SK-N-SH (cell line): ENCODE measurements around the gene GGT5. TPM values are rescaled to one million over a fixed set of nuclear protein-coding genes. Genes with fewer than 3 reads are reported as not detected.
"Not testable (repeated sequence)": the region's sequence is repeated elsewhere in the genome, so short reads cannot be mapped to it uniquely, and the experiment has no call there.

Source experiments
- CTCF ChIA-PET: fragments of 300-600, 350-600 bp; formaldehyde crosslinking; extraction: SDS; loops from one replicate; lab custom pipeline; 2021; lab: Yijun Ruan, JAX
- POLR2A ChIA-PET: fragments of 350-600 bp; sonication (Branson Sonifier 250); formaldehyde crosslinking; extraction: SDS; loops from one replicate; lab custom pipeline; 2020; ENCODE audit warnings: antibody characterized with exemption, inconsistent platforms; lab: Yijun Ruan, JAX
- DNase-seq: peaks from one replicate; pipeline ENCODE4 v3.0.0; 2012
- H2AFZ ChIP-seq: fragments of 200-600 bp; sonication (generic); 2 replicates; pipeline ENCODE4 v1.8.1; 2016; ENCODE audit warnings: antibody characterized with exemption, mild to moderate bottlenecking, low read depth
- H3F3A ChIP-seq: fragments of 200-600 bp; sonication (generic); replicated peaks from 2 replicates; pipeline ENCODE3; 2016; ENCODE audit warnings: antibody characterized with exemption, mild to moderate bottlenecking; ENCODE audit not compliant: insufficient read depth
- H3K27ac ChIP-seq, 2 experiments: fragments of 200-500 bp in 1 of 2; fragments of 200-600 bp in 1 of 2; sonication (Bioruptor generic) in 1 of 2; sonication (generic), shearing (Covaris generic) in 1 of 2; 2 replicates each; pipeline versions ENCODE4 v1.5.1 to v1.6.1; 2014 to 2016; ENCODE audit warnings: low read depth in 2 of 2, inconsistent platforms in 1 of 2, low read length in 1 of 2, mild to moderate bottlenecking in 1 of 2, mixed read lengths in 1 of 2
- H3K27me3 ChIP-seq: fragments of 200-600 bp; sonication (generic), shearing (Covaris generic); 2 replicates; pipeline ENCODE4 v1.6.1; 2016; ENCODE audit warnings: mixed run types; ENCODE audit not compliant: insufficient read depth
- H3K36me3 ChIP-seq, 2 experiments: fragments of 200-500 bp in 1 of 2; fragments of 200-600 bp in 1 of 2; sonication (Bioruptor generic) in 1 of 2; sonication (generic) in 1 of 2; replicated peaks in 1 of 2; 2 replicates each; pipeline versions ENCODE3 to v1.5.1; 2014 to 2016; ENCODE audit warnings: low read length in 1 of 2, mild to moderate bottlenecking in 1 of 2; ENCODE audit not compliant: insufficient read depth in 2 of 2, control insufficient read depth in 1 of 2
- H3K4me1 ChIP-seq, 2 experiments: fragments of 200-500 bp in 1 of 2; fragments of 200-600 bp in 1 of 2; sonication (Bioruptor generic) in 1 of 2; sonication (generic), shearing (Covaris generic) in 1 of 2; 2 replicates each; pipeline versions ENCODE4 v1.5.1 to v1.6.1; 2014 to 2016; ENCODE audit warnings: low read depth in 1 of 2, low read length in 1 of 2, mixed run types in 1 of 2; ENCODE audit not compliant: insufficient read depth in 2 of 2, control insufficient read depth in 1 of 2
- H3K4me2 ChIP-seq: fragments of 200-600 bp; sonication (generic), shearing (Covaris generic); 2 replicates; pipeline ENCODE4 v1.6.1; 2017; ENCODE audit warnings: mixed run types
- H3K4me3 ChIP-seq, 2 experiments: fragments of 200-500 bp in 1 of 2; fragments of 200-600 bp in 1 of 2; sonication (Bioruptor generic) in 1 of 2; sonication (generic), shearing (Covaris generic) in 1 of 2; 2 replicates each; pipeline versions ENCODE4 v1.5.1 to v1.8.1; 2014 to 2016; ENCODE audit warnings: low read depth in 2 of 2, inconsistent platforms in 1 of 2, low read length in 1 of 2, mild to moderate bottlenecking in 1 of 2, mixed read lengths in 1 of 2, moderate library complexity in 1 of 2
- H3K79me2 ChIP-seq: fragments of 200-600 bp; sonication (generic); 2 replicates; pipeline ENCODE4 v1.8.1; 2017; ENCODE audit warnings: mild to moderate bottlenecking; ENCODE audit not compliant: insufficient read depth
- H3K9ac ChIP-seq: fragments of 200-600 bp; sonication (generic); 2 replicates; pipeline ENCODE4 v1.6.1; 2017; ENCODE audit warnings: mixed run types
- H3K9me2 ChIP-seq: fragments of 200-600 bp; sonication (generic); 2 replicates; pipeline ENCODE4 v1.6.1; 2017; ENCODE audit warnings: mixed run types
- H3K9me3 ChIP-seq: fragments of 200-600 bp; sonication (generic); 2 replicates; pipeline ENCODE4 v1.6.1; 2017; ENCODE audit warnings: mixed run types, mild to moderate bottlenecking, moderate library complexity
- H4K20me1 ChIP-seq: fragments of 200-600 bp; sonication (generic); 2 replicates; pipeline ENCODE4 v1.6.1; 2017; ENCODE audit warnings: mild to moderate bottlenecking, mixed run types; ENCODE audit not compliant: insufficient read depth
- EP300 ChIP-seq, 2 experiments: IDR thresholded peaks; 2 replicates each; pipeline versions ENCODE4 v1.4.0 to v1.6.1; 2012; ENCODE audit warnings: borderline replicate concordance in 1 of 2, low read depth in 1 of 2, low read length in 1 of 2
- FOXJ3 ChIP-seq: sonication (generic); formaldehyde crosslinking; IDR thresholded peaks from 2 replicates; pipeline ENCODE4 v1.5.1; 2020; ENCODE audit warnings: mild to moderate bottlenecking, missing genetic modification reagents
- MXI1 ChIP-seq: IDR thresholded peaks from 2 replicates; pipeline ENCODE4 v1.6.1; 2012; ENCODE audit warnings: mild to moderate bottlenecking, low read depth, low read length, improper control_type of control experiment
- RAD21 ChIP-seq: IDR thresholded peaks from 2 replicates; pipeline ENCODE4 v1.6.1; 2012; ENCODE audit warnings: mild to moderate bottlenecking, low read length
- REST ChIP-seq: IDR thresholded peaks from 2 replicates; pipeline ENCODE4 v1.6.1; 2012; ENCODE audit warnings: mild to moderate bottlenecking, low read depth, low read length, moderate library complexity
- SIN3A ChIP-seq: IDR thresholded peaks from 2 replicates; pipeline ENCODE4 v1.6.1; 2012; ENCODE audit warnings: low read depth, mild to moderate bottlenecking, low read length, moderate library complexity, borderline replicate concordance
- TAF1 ChIP-seq: IDR thresholded peaks from 2 replicates; pipeline ENCODE4 v1.6.1; 2012; ENCODE audit warnings: low read depth, mild to moderate bottlenecking, low read length, moderate library complexity, borderline replicate concordance
- TCF12 ChIP-seq: IDR thresholded peaks from 2 replicates; pipeline ENCODE4 v1.4.0; 2012
- USF2 ChIP-seq: fragments of 150-350 bp; IDR thresholded peaks from 2 replicates; pipeline ENCODE4 v1.6.1; 2017; ENCODE audit warnings: antibody characterized with exemption, low read length, low read depth, borderline replicate concordance
- YY1 ChIP-seq: IDR thresholded peaks from 2 replicates; pipeline ENCODE4 v1.4.0; 2012; ENCODE audit warnings: low read depth, mild to moderate bottlenecking
- WGBS: methylation state at CpG from one replicate; pipeline ENCODE4 v1.1.6; 2017; ENCODE audit warnings: low lambda C conversion rate; 5-methylcytosine and 5-hydroxymethylcytosine counted together
- polyA plus RNA-seq, 3 experiments: library from polyadenylated mRNA; depleted of rRNA; stranded (reverse); fragments of >200 nt; gene quantifications; 2 replicates each; pipeline ENCODE4 v1.2.3, GENCODE V29; 2012
- TF ChIP-seq, protein P1 (sequence below): IDR thresholded peaks from 2 replicates; pipeline ENCODE4 v1.4.0; 2012; ENCODE audit warnings: low read depth
- TF ChIP-seq, protein P2 (sequence below): fragments of 150-350 bp; IDR thresholded peaks from 2 replicates; pipeline ENCODE4 v1.6.1; 2016; ENCODE audit warnings: mild to moderate bottlenecking, low read depth, low read length
- TF ChIP-seq, protein P3 (sequence below): IDR thresholded peaks from 2 replicates; pipeline ENCODE4 v1.4.0; 2012; ENCODE audit warnings: low read depth, borderline replicate concordance
- TF ChIP-seq, protein P4 (sequence below): IDR thresholded peaks from 2 replicates; pipeline ENCODE4; 2012

Gene GGT5
- polyA plus RNA-seq, 1 of the 3 experiments (the other 2 are of a cell fraction) = 4.6 TPM

- H3K27ac ChIP-seq, DNase-seq, H3K9me2 ChIP-seq, H3K9ac ChIP-seq, H3K36me3 ChIP-seq, H3K9me3 ChIP-seq, H3K27me3 ChIP-seq, POLR2A ChIA-PET, H3K79me2 ChIP-seq, H3K4me2 ChIP-seq, H3F3A ChIP-seq, H4K20me1 ChIP-seq, H2AFZ ChIP-seq, H3K4me3 ChIP-seq: not testable (repeated sequence)
- WGBS = 20% methylated on average over 1 of the region's 15 CpGs
- CTCF ChIA-PET = interaction anchor here (1.0 to 5.6 kb wide), 4 partner anchors 58 to 273 kb away, joined by 4 to 94 read pairs (median 5); no protein-coding TSS in a partner anchor
- H3K4me1 ChIP-seq = peaks cover 13 to 36% of the 10 kb centered on the region in 2 experiments; a peak in 2 of 4 replicates
These were observed 3.7 kb upstream of the GGT5 start for GRCh38 chr22:24248611-24249010.

GRCh38 chr22:24247564-24248344 lies 2.9 kb upstream of the GGT5 start:
- Histone ChIP-seq H3K9ac (peak overlapping the region; percentile 53), H3K4me1 (peaks cover 20 to 44% of the 10 kb centered on the region in 2 experiments; a peak in 3 of 4 replicates), H3K27me3 (no peaks in the 10 kb centered on the region), H2AFZ (peak overlapping the region; percentile 74; the same call in 1 of the 2 replicates), H3K4me3 (peak overlapping the region in 1 of 2 experiments; percentile 39; a peak in 1 of 4 replicates), H3K9me3 (no peaks in the 10 kb centered on the region), H3K79me2 (no peaks in the 10 kb centered on the region), H3F3A (no peaks in the 10 kb centered on the region), H3K27ac (peak overlapping the region; percentile 68 to 73; a peak in 2 of 4 replicates), H3K9me2 (no peaks in the 10 kb centered on the region), H4K20me1 (no peaks in the 10 kb centered on the region), H3K36me3 (no peaks in the 10 kb centered on the region), H3K4me2 (peak overlapping the region; percentile 21; the same call in 1 of the 2 replicates)
- 40% methylated on average over 2 of the region's 23 CpGs for WGBS
- POLR2A ChIA-PET = no interaction called here
- peak; percentile 97 for DNase-seq
- CTCF ChIA-PET = interaction anchor here (0.6 to 5.6 kb wide), 18 partner anchors 17 to 851 kb away, joined by 3 to 94 read pairs (median 4); partner anchors contain the start of gene GSTT4
- TF ChIP-seq RAD21 (peak; percentile 93), REST (no peak), MXI1 (peak; percentile 58; the same call in 1 of the 2 replicates), FOXJ3 (no peak), TCF12 (no peak), USF2 (no peak), YY1 (no peak), EP300 (IDR thresholded peaks at IDR 0.05; ENCODE audit: borderline replicate concordance in 1 of 2, low read depth in 1 of 2, low read length in 1 of 2) (no peak), SIN3A (no peak), TAF1 (no peak)
- TF ChIP-seq, protein P1, sequence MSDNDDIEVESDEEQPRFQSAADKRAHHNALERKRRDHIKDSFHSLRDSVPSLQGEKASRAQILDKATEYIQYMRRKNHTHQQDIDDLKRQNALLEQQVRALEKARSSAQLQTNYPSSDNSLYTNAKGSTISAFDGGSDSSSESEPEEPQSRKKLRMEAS = peak; percentile 70
- TF ChIP-seq, protein P2, sequence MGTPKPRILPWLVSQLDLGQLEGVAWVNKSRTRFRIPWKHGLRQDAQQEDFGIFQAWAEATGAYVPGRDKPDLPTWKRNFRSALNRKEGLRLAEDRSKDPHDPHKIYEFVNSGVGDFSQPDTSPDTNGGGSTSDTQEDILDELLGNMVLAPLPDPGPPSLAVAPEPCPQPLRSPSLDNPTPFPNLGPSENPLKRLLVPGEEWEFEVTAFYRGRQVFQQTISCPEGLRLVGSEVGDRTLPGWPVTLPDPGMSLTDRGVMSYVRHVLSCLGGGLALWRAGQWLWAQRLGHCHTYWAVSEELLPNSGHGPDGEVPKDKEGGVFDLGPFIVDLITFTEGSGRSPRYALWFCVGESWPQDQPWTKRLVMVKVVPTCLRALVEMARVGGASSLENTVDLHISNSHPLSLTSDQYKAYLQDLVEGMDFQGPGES = no peak
- TF ChIP-seq, protein P3, sequence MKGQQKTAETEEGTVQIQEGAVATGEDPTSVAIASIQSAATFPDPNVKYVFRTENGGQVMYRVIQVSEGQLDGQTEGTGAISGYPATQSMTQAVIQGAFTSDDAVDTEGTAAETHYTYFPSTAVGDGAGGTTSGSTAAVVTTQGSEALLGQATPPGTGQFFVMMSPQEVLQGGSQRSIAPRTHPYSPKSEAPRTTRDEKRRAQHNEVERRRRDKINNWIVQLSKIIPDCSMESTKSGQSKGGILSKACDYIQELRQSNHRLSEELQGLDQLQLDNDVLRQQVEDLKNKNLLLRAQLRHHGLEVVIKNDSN = no peak
- TF ChIP-seq, protein P4, sequence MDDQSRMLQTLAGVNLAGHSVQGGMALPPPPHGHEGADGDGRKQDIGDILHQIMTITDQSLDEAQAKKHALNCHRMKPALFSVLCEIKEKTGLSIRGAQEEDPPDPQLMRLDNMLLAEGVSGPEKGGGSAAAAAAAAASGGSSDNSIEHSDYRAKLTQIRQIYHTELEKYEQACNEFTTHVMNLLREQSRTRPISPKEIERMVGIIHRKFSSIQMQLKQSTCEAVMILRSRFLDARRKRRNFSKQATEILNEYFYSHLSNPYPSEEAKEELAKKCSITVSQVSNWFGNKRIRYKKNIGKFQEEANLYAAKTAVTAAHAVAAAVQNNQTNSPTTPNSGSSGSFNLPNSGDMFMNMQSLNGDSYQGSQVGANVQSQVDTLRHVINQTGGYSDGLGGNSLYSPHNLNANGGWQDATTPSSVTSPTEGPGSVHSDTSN = no peak
